ENCODE results near the gene GSTO1.

GSTO1 gene

DNA sequence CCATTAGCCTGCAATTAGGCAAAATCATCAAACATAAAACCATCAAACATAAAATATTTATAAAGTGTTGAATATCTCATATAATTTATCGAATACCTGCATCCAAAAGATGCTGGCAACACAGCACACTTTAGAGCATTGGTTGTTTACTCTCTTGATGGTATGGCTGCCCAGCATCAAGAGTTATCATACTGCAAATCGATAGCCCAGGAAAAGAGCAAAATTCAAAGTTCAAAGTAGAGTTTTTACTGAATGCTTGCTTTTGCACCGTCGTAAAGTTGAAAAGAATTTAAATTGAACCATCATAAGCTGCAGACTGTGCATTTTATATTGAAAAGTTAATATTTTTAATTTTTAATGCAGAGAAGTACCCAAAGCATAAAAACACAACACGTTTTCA is 10.1 kb downstream of the GSTO1 start (continued):
- TF ChIP-seq ZNF274 (IDR thresholded peaks at IDR 0.05; ENCODE audit: low read length), result no peak
- TF ChIP-seq ZNF274 (tag by site-specific recombination; IDR thresholded peaks at IDR 0.05; ENCODE audit: borderline replicate concordance), result no peak
- no peak for TF ChIP-seq ZSCAN23 (tag by site-specific recombination; IDR thresholded peaks at IDR 0.05)
- no peak for TF ChIP-seq ZEB2 (tag by site-specific recombination; IDR thresholded peaks at IDR 0.05)
- TF ChIP-seq, protein P1, sequence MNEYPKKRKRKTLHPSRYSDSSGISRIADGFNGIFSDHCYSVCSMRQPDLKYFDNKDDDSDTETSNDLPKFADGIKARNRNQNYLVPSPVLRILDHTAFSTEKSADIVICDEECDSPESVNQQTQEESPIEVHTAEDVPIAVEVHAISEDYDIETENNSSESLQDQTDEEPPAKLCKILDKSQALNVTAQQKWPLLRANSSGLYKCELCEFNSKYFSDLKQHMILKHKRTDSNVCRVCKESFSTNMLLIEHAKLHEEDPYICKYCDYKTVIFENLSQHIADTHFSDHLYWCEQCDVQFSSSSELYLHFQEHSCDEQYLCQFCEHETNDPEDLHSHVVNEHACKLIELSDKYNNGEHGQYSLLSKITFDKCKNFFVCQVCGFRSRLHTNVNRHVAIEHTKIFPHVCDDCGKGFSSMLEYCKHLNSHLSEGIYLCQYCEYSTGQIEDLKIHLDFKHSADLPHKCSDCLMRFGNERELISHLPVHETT (tag by site-specific recombination; IDR thresholded peaks at IDR 0.05), result no peak
- TF ChIP-seq KLF1 (tag by site-specific recombination; IDR thresholded peaks at IDR 0.05), result no peak
- TF ChIP-seq ZNF529 (tag by site-specific recombination; IDR thresholded peaks at IDR 0.05; ENCODE audit: insufficient replicate concordance), result no peak
- TF ChIP-seq ZNF221 (tag by site-specific recombination; IDR thresholded peaks at IDR 0.05; ENCODE audit: borderline replicate concordance), result no peak
- TF ChIP-seq OSR2 (tag by site-specific recombination; IDR thresholded peaks at IDR 0.05), result no peak

DNA sequence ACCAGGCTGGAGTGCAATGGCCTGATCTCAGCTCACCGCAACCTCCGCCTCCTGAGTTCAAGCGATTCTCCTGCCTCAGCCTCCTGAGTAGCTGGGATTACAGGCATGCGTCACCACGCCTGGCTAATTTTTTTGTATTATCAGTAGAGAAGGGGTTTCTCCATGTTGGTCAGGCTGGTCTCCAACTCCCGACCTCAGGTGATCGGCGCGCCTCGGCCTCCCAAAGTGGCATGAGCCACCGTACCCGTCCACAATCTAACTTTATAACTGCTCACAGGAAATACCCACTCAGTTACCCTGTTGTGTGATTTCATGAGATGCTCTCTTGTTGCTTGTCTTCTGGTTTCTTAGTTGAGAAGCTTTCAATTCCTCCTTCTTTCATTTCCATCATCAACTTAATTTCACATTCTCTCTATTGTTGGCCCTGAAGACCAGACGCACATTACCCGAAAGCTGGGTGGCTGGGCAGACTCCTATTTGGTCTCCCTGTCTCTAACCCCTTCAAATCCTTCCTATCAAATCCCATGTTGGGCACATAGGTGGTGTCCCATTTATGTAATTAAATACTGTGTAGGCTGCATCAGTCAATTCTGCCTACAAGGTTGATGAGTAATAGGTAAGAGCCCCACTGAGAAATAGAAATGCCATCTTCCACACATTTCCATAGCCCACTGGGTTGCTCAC is 13.2 kb downstream of the GSTO1 start:
- 0 out of 2 replicates have a peak, but pooled peaks cover 2% of the 10 kb centered on the region for H3K4me1 ChIP-seq (ENCODE audit: control insufficient read depth, insufficient read depth, low read length)
- ChIA-PET CTCF (interaction anchor here (0.7 to 1.0 kb wide), 3 partner anchors 10 to 322 kb away, joined by 3 to 5 read pairs (median 4); no protein-coding TSS in a partner anchor), POLR2A (interaction anchor here (1.3 to 4.0 kb wide), 2 partner anchors 10 to 14 kb away, joined by 4 to 44 read pairs; partner anchors contain the start of gene GSTO1)
- peak overlapping the region; percentile 94 for H3K4me3 ChIP-seq (ENCODE audit: low read depth, low read length)
- peaks cover 30 to 57% of the 10 kb centered on the region in 2 experiments for H3K36me3 ChIP-seq (ENCODE audit: control insufficient read depth in 2 of 2, insufficient read depth in 1 of 2, low read length in 2 of 2)
- no peak overlapping the region; the same call in 1 of the 2 replicates for H3K27ac ChIP-seq (ENCODE audit: extremely low read depth, low read depth, low read length)
- TF ChIP-seq ZNF335 (tag by site-specific recombination; conservative IDR thresholded peaks at IDR 0.05), result no peak
- peak; percentile 33 for TF ChIP-seq ZNF366 (tag by site-specific recombination; conservative IDR thresholded peaks at IDR 0.05)
- TF ChIP-seq, protein P2, sequence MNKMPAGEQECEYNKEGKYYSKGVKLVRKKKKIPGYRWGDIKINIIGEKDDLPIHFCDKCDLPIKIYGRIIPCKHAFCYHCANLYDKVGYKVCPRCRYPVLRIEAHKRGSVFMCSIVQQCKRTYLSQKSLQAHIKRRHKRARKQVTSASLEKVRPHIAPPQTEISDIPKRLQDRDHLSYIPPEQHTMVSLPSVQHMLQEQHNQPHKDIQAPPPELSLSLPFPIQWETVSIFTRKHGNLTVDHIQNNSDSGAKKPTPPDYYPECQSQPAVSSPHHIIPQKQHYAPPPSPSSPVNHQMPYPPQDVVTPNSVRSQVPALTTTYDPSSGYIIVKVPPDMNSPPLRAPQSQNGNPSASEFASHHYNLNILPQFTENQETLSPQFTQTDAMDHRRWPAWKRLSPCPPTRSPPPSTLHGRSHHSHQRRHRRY (tag by site-specific recombination; IDR thresholded peaks at IDR 0.05), result no peak
- TF ChIP-seq ZNF654 (tag by site-specific recombination; IDR thresholded peaks at IDR 0.05; ENCODE audit: low read depth), result no peak
- peak; percentile 44; the same call in 1 of the 2 replicates for TF ChIP-seq ZNF184 (tag by site-specific recombination; IDR thresholded peaks at IDR 0.05)
- H3K9me3 ChIP-seq (ENCODE audit: control insufficient read depth, insufficient read depth, low read depth, low read length), result no peaks in the 10 kb centered on the region

DNA sequence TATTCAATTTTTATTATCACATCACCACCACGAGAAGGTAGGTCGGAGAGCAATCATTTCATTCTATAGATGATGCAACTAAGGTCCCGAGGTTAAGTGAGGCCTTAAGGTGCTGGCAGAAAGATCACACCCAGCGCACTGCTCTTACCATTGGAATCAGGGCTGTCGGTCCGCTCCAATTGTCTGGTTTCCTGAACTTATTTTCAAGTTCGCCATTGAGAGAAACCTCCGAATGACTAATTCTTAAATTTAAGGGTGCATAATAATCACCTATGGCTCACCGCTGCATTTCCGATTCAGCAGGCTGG is 13.7 kb downstream of the GSTO1 start:
- peak overlapping the region; percentile 13; the same call in 1 of the 2 replicates for H3K27ac ChIP-seq (ENCODE audit: extremely low read depth, low read depth, low read length)
- H3K36me3 ChIP-seq (ENCODE audit: control insufficient read depth in 2 of 2, insufficient read depth in 1 of 2, low read length in 2 of 2), result peaks cover 25 to 52% of the 10 kb centered on the region in 2 experiments
- CTCF ChIA-PET, result interaction anchor here (1.0 kb wide), 1 partner anchor 33 kb away, joined by 4 read pairs; no protein-coding TSS in a partner anchor
- POLR2A ChIA-PET, result interaction anchor here (1.0 to 4.0 kb wide), 6 partner anchors 9 to 85 kb away, joined by 3 to 44 read pairs (median 5); partner anchors contain the start of genes CFAP58, GSTO1 and ITPRIP
- H3K9me3 ChIP-seq (ENCODE audit: control insufficient read depth, insufficient read depth, low read depth, low read length), result no peaks in the 10 kb centered on the region
- peak overlapping the region; percentile 94 for H3K4me3 ChIP-seq (ENCODE audit: low read depth, low read length)
- 0 out of 2 replicates have a peak, but pooled peaks cover 2% of the 10 kb centered on the region for H3K4me1 ChIP-seq (ENCODE audit: control insufficient read depth, insufficient read depth, low read length)
- no peak for TF ChIP-seq ZNF560 (tag by site-specific recombination; IDR thresholded peaks at IDR 0.05; ENCODE audit: borderline replicate concordance)
- TF ChIP-seq ZNF19 (tag by site-specific recombination; IDR thresholded peaks at IDR 0.05; ENCODE audit: low read depth), result no peak
